Liver (tissue), 9 donors: ENCODE results near the gene COL20A1. TPM values are rescaled to one million over a fixed set of nuclear protein-coding genes. Genes with fewer than 3 reads are reported as not detected.

Experiments used
- DNase-seq: peaks from one replicate; pipeline ENCODE4 v3.0.0-alpha.2; 2017; ENCODE audit warnings: low spot score
- H3K27ac ChIP-seq, 2 donors: one replicate each; pipeline ENCODE4 v1.7.0; 2013; ENCODE audit warnings: inconsistent platforms in 2 of 2, low read length in 2 of 2, control low read depth in 1 of 2, low read depth in 1 of 2, mild to moderate bottlenecking in 1 of 2
- H3K27me3 ChIP-seq, 4 donors: one replicate each; pipeline versions ENCODE4 v1.6.1 to v1.7.0; 2013; ENCODE audit warnings: low read length in 3 of 4, inconsistent platforms in 1 of 4, mild to moderate bottlenecking in 1 of 4, moderate library complexity in 1 of 4; ENCODE audit not compliant: control insufficient read depth in 4 of 4, insufficient read depth in 4 of 4
- H3K36me3 ChIP-seq, 4 donors: one replicate each; pipeline versions ENCODE4 v1.6.1 to v1.7.0; 2013; ENCODE audit warnings: low read length in 3 of 4, mild to moderate bottlenecking in 3 of 4, low read depth in 1 of 4, moderate library complexity in 1 of 4; ENCODE audit not compliant: control insufficient read depth in 4 of 4, insufficient read depth in 3 of 4
- H3K4me1 ChIP-seq, 4 donors: one replicate each; pipeline versions ENCODE4 v1.6.1 to v1.7.0; 2013; ENCODE audit warnings: low read length in 3 of 4, mild to moderate bottlenecking in 3 of 4, moderate library complexity in 1 of 4; ENCODE audit not compliant: control insufficient read depth in 4 of 4, insufficient read depth in 4 of 4
- H3K4me3 ChIP-seq, 3 donors: one replicate each; pipeline versions ENCODE4 v1.6.1 to v1.7.0; 2013; ENCODE audit warnings: low read length in 3 of 3, control low read depth in 1 of 3, low read depth in 1 of 3, mild to moderate bottlenecking in 1 of 3
- H3K9ac ChIP-seq, 2 donors: one replicate each; pipeline ENCODE4 v1.7.0; 2013; ENCODE audit warnings: low read length in 2 of 2, mild to moderate bottlenecking in 2 of 2, moderate library complexity in 2 of 2, control low read depth in 1 of 2, low read depth in 1 of 2
- H3K9me3 ChIP-seq, 4 donors: one replicate each; pipeline versions ENCODE4 v1.6.1 to v1.7.0; 2013; ENCODE audit warnings: low read length in 3 of 4; ENCODE audit not compliant: control insufficient read depth in 4 of 4
- ATF3 ChIP-seq: IDR thresholded peaks from 2 replicates; pipeline ENCODE4 v1.6.1; 2016; ENCODE audit warnings: antibody characterized with exemption
- CTCF ChIP-seq: fragments of 150-350 bp; IDR thresholded peaks from 2 replicates; pipeline ENCODE4 v1.5.1; 2017; ENCODE audit warnings: improper control_type of control experiment, low read depth, low read length; ENCODE audit not compliant: missing input control
- EGR1 ChIP-seq, 2 donors: IDR thresholded peaks; 2 replicates each; pipeline ENCODE4 v1.6.1; 2016 to 2018; ENCODE audit warnings: antibody characterized with exemption in 2 of 2, low read depth in 2 of 2
- FOXA1 ChIP-seq: IDR thresholded peaks from 2 replicates; pipeline ENCODE4 v1.6.1; 2016; ENCODE audit warnings: antibody characterized with exemption
- FOXA2 ChIP-seq: IDR thresholded peaks from 2 replicates; pipeline ENCODE4 v1.6.1; 2016; ENCODE audit warnings: antibody characterized with exemption
- GABPA ChIP-seq, 2 donors: IDR thresholded peaks in 1 of 2; conservative IDR thresholded peaks in 1 of 2; 2 replicates each; pipeline ENCODE4 v1.6.1; 2016; ENCODE audit warnings: antibody characterized with exemption in 2 of 2, mild to moderate bottlenecking in 1 of 2, moderate library complexity in 1 of 2
- HNF4A ChIP-seq, 2 donors: conservative IDR thresholded peaks; 2 replicates each; pipeline ENCODE4 v1.6.1; 2016; ENCODE audit warnings: antibody characterized with exemption in 2 of 2, mild to moderate bottlenecking in 2 of 2
- HNF4G ChIP-seq: IDR thresholded peaks from 2 replicates; pipeline ENCODE4 v1.6.1; 2016; ENCODE audit warnings: antibody characterized with exemption
- JUND ChIP-seq, 2 donors: IDR thresholded peaks; 2 replicates each; pipeline ENCODE4 v1.6.1; 2016; ENCODE audit warnings: antibody characterized with exemption in 2 of 2
- MAX ChIP-seq: IDR thresholded peaks from 2 replicates; pipeline ENCODE4 v1.6.1; 2016; ENCODE audit warnings: antibody characterized with exemption
- NR2F2 ChIP-seq: IDR thresholded peaks from 2 replicates; pipeline ENCODE4 v1.6.1; 2016; ENCODE audit warnings: antibody characterized with exemption
- RAD21 ChIP-seq, 2 donors: IDR thresholded peaks; 2 replicates each; pipeline ENCODE4 v1.6.1; 2016; ENCODE audit warnings: antibody characterized with exemption in 2 of 2, mild to moderate bottlenecking in 2 of 2
- REST ChIP-seq: IDR thresholded peaks from 2 replicates; pipeline ENCODE4 v1.6.1; 2016; ENCODE audit warnings: antibody characterized with exemption, mild to moderate bottlenecking
- RXRA ChIP-seq, 2 donors: IDR thresholded peaks; 2 replicates each; pipeline ENCODE4 v1.6.1; 2017 to 2018; ENCODE audit warnings: antibody characterized with exemption in 2 of 2, mild to moderate bottlenecking in 1 of 2
- SP1 ChIP-seq: IDR thresholded peaks from 2 replicates; pipeline ENCODE4 v1.6.1; 2018; ENCODE audit warnings: antibody characterized with exemption, mild to moderate bottlenecking
- TAF1 ChIP-seq: conservative IDR thresholded peaks from 2 replicates; pipeline ENCODE4 v1.6.1; 2016; ENCODE audit warnings: antibody characterized with exemption, mild to moderate bottlenecking
- YY1 ChIP-seq: IDR thresholded peaks from 2 replicates; pipeline ENCODE4 v1.6.1; 2016; ENCODE audit warnings: antibody characterized with exemption, mild to moderate bottlenecking
- ZBTB33 ChIP-seq: IDR thresholded peaks from 2 replicates; pipeline ENCODE4 v1.6.1; 2016; ENCODE audit warnings: antibody characterized with exemption
- WGBS: extraction: QIAGEN DNeasy Blood & Tissue Kit; methylation state at CpG from one replicate; pipeline ENCODE4 v1.1.7; 2013; 5-methylcytosine and 5-hydroxymethylcytosine counted together
- polyA plus RNA-seq, 2 donors: library from polyadenylated mRNA; stranded (reverse) in 1 of 2; unstranded in 1 of 2; fragments of 200-250 nt in 1 of 2; fragments of >200 nt in 1 of 2; fragmentation: Nextera tagmentation in 1 of 2; extraction: Ambion mirVana in 1 of 2; gene quantifications; one replicate each; pipeline versions ENCODE4 v1.2.1 to v1.2.3, GENCODE V29; 2013 to 2015
- total RNA-seq, 2 donors: library from RNA; depleted of rRNA; stranded (reverse); fragments of >200 nt; gene quantifications; one replicate each; pipeline ENCODE4 v1.2.3, GENCODE V29; 2014
- donor health status: healthy.
- donor health status: healthy.
- donor health status: healthy.
- donor health status: healthy.
- donor health status: healthy.

The COL20A1 gene
- total and polyA plus RNA-seq, 4 donors = not detected

GRCh38 chr20:63270606-63271325, 22.2 kb upstream of the COL20A1 start:
- no peak for DNase-seq
- no peak overlapping the region for H3K9ac ChIP-seq
- no peak for TF ChIP-seq FOXA1
- no peak for TF ChIP-seq RAD21 (IDR thresholded peaks at IDR 0.05)
- no peak for TF ChIP-seq ATF3
- no peak for TF ChIP-seq SP1
- TF ChIP-seq HNF4G = no peak
- no peak for TF ChIP-seq GABPA (IDR thresholded peaks at IDR 0.05 in 1 of 2, conservative IDR thresholded peaks at IDR 0.05 in 1 of 2)
- TF ChIP-seq HNF4A (conservative IDR thresholded peaks at IDR 0.05) = no peak
- TF ChIP-seq EGR1 (IDR thresholded peaks at IDR 0.05; ENCODE audit: low read depth in 2 of 2) = no peak
- no peak for TF ChIP-seq CTCF
- no peak for TF ChIP-seq RXRA (IDR thresholded peaks at IDR 0.05)
- TF ChIP-seq TAF1 = no peak
- TF ChIP-seq JUND (IDR thresholded peaks at IDR 0.05) = no peak
- TF ChIP-seq NR2F2 = no peak
- no peak for TF ChIP-seq REST
- TF ChIP-seq FOXA2 = no peak
- no peak for TF ChIP-seq YY1
- TF ChIP-seq MAX = no peak
- no peak for TF ChIP-seq ZBTB33
- 91% methylated on average over 9 of the region's 9 CpGs for WGBS
- peaks cover 2 to 28% (median 19%) of the 10 kb centered on the region in 4 donors for H3K4me1 ChIP-seq
- H3K27me3 ChIP-seq = no peaks in the 10 kb centered on the region
- no peak overlapping the region for H3K4me3 ChIP-seq
- no peak overlapping the region for H3K27ac ChIP-seq
- no peaks in the 10 kb centered on the region for H3K9me3 ChIP-seq
- no peaks in the 10 kb centered on the region for H3K36me3 ChIP-seq
